ENCODE data around the gene CACNA2D3.
A peak's percentile ranks its signal among the peaks of the same experiment; 100 is the strongest.

CACNA2D3 gene

DNA sequence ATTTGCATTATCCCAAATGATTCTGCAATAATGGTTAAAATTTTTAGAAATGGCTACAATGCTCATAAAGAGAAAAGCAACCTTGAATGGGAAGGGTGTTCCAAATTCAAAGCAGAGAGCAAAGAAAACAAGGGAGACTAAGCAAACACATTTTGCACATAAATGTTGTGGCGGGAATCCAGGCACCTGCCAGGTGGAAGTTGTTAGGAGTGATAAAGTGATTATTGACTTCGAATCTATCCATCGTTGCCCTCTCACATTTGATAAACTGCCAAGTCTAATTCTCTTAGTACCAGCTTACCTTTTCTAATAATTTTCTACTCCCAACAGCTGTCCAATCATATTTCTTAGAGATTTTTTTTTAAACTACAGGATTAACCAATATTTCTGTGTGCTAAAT is 244.5 kb downstream of the CACNA2D3 start:
- Histone ChIP-seq H3K4me3 (ENCODE audit: low read depth, low read length) (no peak overlapping the region), H3K36me3 (ENCODE audit: control insufficient read depth, insufficient read depth, low read length) (no peaks in the 10 kb centered on the region), H3K9ac (no peak overlapping the region), H3K4me1 (peaks cover 9% of the 10 kb centered on the region), H3K27ac (no peak overlapping the region), H3K4me2 (ENCODE audit: low read length) (no peak overlapping the region), H2AFZ (no peak overlapping the region), H3K9me3 (ENCODE audit: control insufficient read depth, low read length) (no peaks in the 10 kb centered on the region), H3K27me3 (ENCODE audit: control insufficient read depth, insufficient read depth, low read length) (no peaks in the 10 kb centered on the region), H3K79me2 (no peaks in the 10 kb centered on the region)
- no peak for TF ChIP-seq CTCF (IDR thresholded peaks at IDR 0.05)

GRCh38 chr3:54372232-54372631 is 249.9 kb downstream of the CACNA2D3 start:
- Histone ChIP-seq H3K4me1 (peaks cover 5% of the 10 kb centered on the region), H3K36me3 (ENCODE audit: control insufficient read depth, insufficient read depth, low read length) (no peaks in the 10 kb centered on the region), H3K27ac (no peak overlapping the region), H3K4me3 (ENCODE audit: low read depth, low read length) (no peak overlapping the region), H3K9me3 (ENCODE audit: control insufficient read depth, low read length) (no peaks in the 10 kb centered on the region), H3K9ac (no peak overlapping the region), H2AFZ (no peak overlapping the region), H3K4me2 (ENCODE audit: low read length) (no peak overlapping the region), H3K27me3 (ENCODE audit: control insufficient read depth, insufficient read depth, low read length) (no peaks in the 10 kb centered on the region), H3K79me2 (no peaks in the 10 kb centered on the region)
- no peak for TF ChIP-seq CTCF (IDR thresholded peaks at IDR 0.05)

DNA sequence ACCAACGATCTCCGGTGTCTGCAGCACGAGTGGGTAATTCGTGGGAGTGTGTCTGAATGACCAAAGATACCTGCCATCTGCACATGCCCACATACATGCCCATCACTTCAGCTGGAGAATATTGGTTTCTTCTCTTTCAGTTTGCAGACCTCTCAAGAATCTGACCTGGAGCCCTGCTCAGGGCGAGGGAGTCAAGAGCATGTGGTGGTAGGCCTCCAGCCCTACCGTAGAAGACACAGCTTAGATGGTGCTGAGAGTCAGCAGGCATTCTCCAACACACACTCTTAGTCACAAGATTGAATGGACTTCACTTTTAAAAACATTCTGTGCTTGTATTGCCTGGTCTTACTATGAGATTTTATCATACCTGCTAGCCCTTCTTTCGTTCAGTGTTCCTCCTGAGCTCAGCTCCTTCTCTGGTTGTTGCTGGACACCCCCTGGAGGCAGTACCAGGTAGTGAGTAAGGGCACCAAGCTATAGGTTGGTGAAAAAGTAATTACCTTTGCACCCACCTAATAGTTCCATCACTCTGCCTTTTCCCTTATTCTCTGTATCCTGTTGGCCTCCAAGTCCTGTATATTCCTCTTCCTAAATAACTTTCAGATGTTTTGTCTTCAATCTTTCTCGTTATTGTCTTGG is 252.0 kb downstream of the CACNA2D3 start:
- peak overlapping the region; percentile 29 for H2AFZ ChIP-seq
- peaks cover 5% of the 10 kb centered on the region for H3K4me1 ChIP-seq
- no peaks in the 10 kb centered on the region for H3K9me3 ChIP-seq (ENCODE audit: control insufficient read depth, low read length)
- no peaks in the 10 kb centered on the region for H3K79me2 ChIP-seq
- TF ChIP-seq CTCF (IDR thresholded peaks at IDR 0.05) = peak; percentile 76
- H3K9ac ChIP-seq = no peak overlapping the region
- no peak overlapping the region for H3K4me3 ChIP-seq (ENCODE audit: low read depth, low read length)
- H3K27me3 ChIP-seq (ENCODE audit: control insufficient read depth, insufficient read depth, low read length) = no peaks in the 10 kb centered on the region
- no peaks in the 10 kb centered on the region for H3K36me3 ChIP-seq (ENCODE audit: control insufficient read depth, insufficient read depth, low read length)
- H3K4me2 ChIP-seq (ENCODE audit: low read length) = no peak overlapping the region
- no peak overlapping the region for H3K27ac ChIP-seq

DNA sequence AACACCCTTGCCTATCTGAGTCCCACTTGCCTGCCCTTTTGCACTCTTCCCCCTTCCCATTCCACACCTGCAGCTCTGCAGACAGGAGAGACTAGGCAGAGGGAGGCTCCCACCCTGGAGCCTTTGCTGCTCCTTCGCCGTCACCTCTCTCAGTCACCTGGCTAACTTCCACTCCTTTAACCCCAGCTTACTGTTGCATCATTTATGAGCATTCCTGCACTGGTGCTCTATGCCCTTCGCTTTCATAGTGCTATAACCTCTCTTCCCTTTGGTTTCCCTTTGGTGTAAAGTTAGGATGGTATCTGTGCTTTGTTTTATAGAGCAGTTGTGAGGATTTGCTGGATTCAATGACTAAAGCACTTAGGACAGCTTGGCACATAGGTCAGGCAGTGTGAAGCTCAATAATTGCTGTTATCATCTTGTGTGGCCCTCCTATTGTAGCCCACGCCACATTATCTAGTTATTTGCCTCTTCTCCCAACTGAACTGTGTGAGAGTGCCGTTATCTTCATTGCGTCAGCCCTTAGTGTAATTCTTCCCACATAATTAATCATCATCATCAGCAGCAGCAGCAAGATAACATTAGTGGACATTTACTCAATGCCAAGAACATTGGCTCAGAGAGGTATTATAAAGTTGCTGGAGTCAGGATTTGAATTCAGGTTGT is 253.9 kb downstream of the CACNA2D3 start:
- Histone ChIP-seq H3K9me3 (ENCODE audit: control insufficient read depth, low read length) (no peaks in the 10 kb centered on the region), H3K36me3 (ENCODE audit: control insufficient read depth, insufficient read depth, low read length) (no peaks in the 10 kb centered on the region), H3K4me2 (ENCODE audit: low read length) (no peak overlapping the region), H2AFZ (no peak overlapping the region), H3K27me3 (ENCODE audit: control insufficient read depth, insufficient read depth, low read length) (no peaks in the 10 kb centered on the region), H3K79me2 (no peaks in the 10 kb centered on the region), H3K9ac (no peak overlapping the region), H3K27ac (no peak overlapping the region), H3K4me1 (peaks cover 5% of the 10 kb centered on the region), H3K4me3 (ENCODE audit: low read depth, low read length) (no peak overlapping the region)
- TF ChIP-seq CTCF (IDR thresholded peaks at IDR 0.05) = no peak

Measured in parathyroid adenoma (tissue), 2 donors.